Measurements from ENCODE around the gene YTHDC2.

YTHDC2 gene

GRCh38 chr5:113513384-113514288 lies at the start of gene YTHDC2:
YTHDC2 (plus strand) TSS chr5:113513694; CDS start chr5:113513896, 202 bp downstream.
- Histone ChIP-seq H4K20me1 (ENCODE audit: insufficient read depth, low read length) (no peaks in the 10 kb centered on the region), H3K4me3 (ENCODE audit: low read length) (peak within 1 kb of the TSS; percentile 100), H3K4me2 (ENCODE audit: low read length) (peak within 1 kb of the TSS; percentile 98), H2AFZ (ENCODE audit: low read depth, low read length) (peak within 1 kb of the TSS; percentile 92), H3K79me2 (ENCODE audit: low read length) (peaks cover 39% of the 10 kb centered on the region), H3K9me3 (ENCODE audit: insufficient read depth, low read length) (no peaks in the 10 kb centered on the region), H3K4me1 (ENCODE audit: low read length) (peaks cover 4% of the 10 kb centered on the region; the same call in 1 of the 2 replicates), H3K36me3 (replicated peaks; ENCODE audit: low read depth, low read length) (peaks cover 13% of the 10 kb centered on the region), H3K27ac (ENCODE audit: low read length) (peak within 1 kb of the TSS; percentile 50), H3K9ac (ENCODE audit: low read length) (peak within 1 kb of the TSS; percentile 94), H3K27me3 (ENCODE audit: low read depth, low read length) (no peaks in the 10 kb centered on the region; the same call in 1 of the 2 replicates)
- TF ChIP-seq EZH2phosphoT487 (IDR thresholded peaks at IDR 0.05; ENCODE audit: low read depth), result no peak
- TF ChIP-seq CTCF (IDR thresholded peaks at IDR 0.05; ENCODE audit: low read depth, low read length), result peak; percentile 18

- Histone ChIP-seq H3K9ac (ENCODE audit: low read length) (no peak overlapping the region), H3K27ac (ENCODE audit: low read length) (no peak overlapping the region), H3K79me2 (ENCODE audit: low read length) (no peaks in the 10 kb centered on the region), H3K9me3 (ENCODE audit: insufficient read depth, low read length) (no peaks in the 10 kb centered on the region), H3K4me1 (ENCODE audit: low read length) (no peaks in the 10 kb centered on the region), H4K20me1 (ENCODE audit: insufficient read depth, low read length) (no peaks in the 10 kb centered on the region), H3K27me3 (ENCODE audit: low read depth, low read length) (no peaks in the 10 kb centered on the region), H2AFZ (ENCODE audit: low read depth, low read length) (no peak overlapping the region), H3K4me2 (ENCODE audit: low read length) (no peak overlapping the region), H3K4me3 (ENCODE audit: low read length) (no peak overlapping the region), H3K36me3 (replicated peaks; ENCODE audit: low read depth, low read length) (no peaks in the 10 kb centered on the region)
- TF ChIP-seq EZH2phosphoT487 (IDR thresholded peaks at IDR 0.05; ENCODE audit: low read depth) (no peak), CTCF (IDR thresholded peaks at IDR 0.05; ENCODE audit: low read depth, low read length) (no peak)
Observed at GRCh38 chr5:113474100-113474728, 39.3 kb upstream of the YTHDC2 start.

- no peak for TF ChIP-seq EZH2phosphoT487 (IDR thresholded peaks at IDR 0.05; ENCODE audit: low read depth)
- no peak for TF ChIP-seq CTCF (IDR thresholded peaks at IDR 0.05; ENCODE audit: low read depth, low read length)
Observed at GRCh38 chr5:113478691-113479090, 34.8 kb upstream of the YTHDC2 start.

GRCh38 chr5:113480243-113480642 lies 33.3 kb upstream of the YTHDC2 start:
- no peak overlapping the region for H2AFZ ChIP-seq (ENCODE audit: low read depth, low read length)

More at GRCh38 chr5:113478691-113479090, 34.8 kb upstream of the YTHDC2 start:
- Histone ChIP-seq H3K4me2 (ENCODE audit: low read length) (no peak overlapping the region), H3K27me3 (ENCODE audit: low read depth, low read length) (no peaks in the 10 kb centered on the region), H2AFZ (ENCODE audit: low read depth, low read length) (no peak overlapping the region), H3K4me3 (ENCODE audit: low read length) (no peak overlapping the region), H3K79me2 (ENCODE audit: low read length) (no peaks in the 10 kb centered on the region), H3K9me3 (ENCODE audit: insufficient read depth, low read length) (no peaks in the 10 kb centered on the region), H3K9ac (ENCODE audit: low read length) (no peak overlapping the region), H3K27ac (ENCODE audit: low read length) (no peak overlapping the region), H4K20me1 (ENCODE audit: insufficient read depth, low read length) (no peaks in the 10 kb centered on the region), H3K36me3 (replicated peaks; ENCODE audit: low read depth, low read length) (no peaks in the 10 kb centered on the region), H3K4me1 (ENCODE audit: low read length) (no peaks in the 10 kb centered on the region)

More at GRCh38 chr5:113480243-113480642, 33.3 kb upstream of the YTHDC2 start:
- no peaks in the 10 kb centered on the region for H3K9me3 ChIP-seq (ENCODE audit: insufficient read depth, low read length)
- no peak overlapping the region for H3K4me3 ChIP-seq (ENCODE audit: low read length)
- H3K27ac ChIP-seq (ENCODE audit: low read length), result no peak overlapping the region
- no peak overlapping the region for H3K4me2 ChIP-seq (ENCODE audit: low read length)
- H3K36me3 ChIP-seq (replicated peaks; ENCODE audit: low read depth, low read length), result no peaks in the 10 kb centered on the region
- no peaks in the 10 kb centered on the region for H3K79me2 ChIP-seq (ENCODE audit: low read length)
- H4K20me1 ChIP-seq (ENCODE audit: insufficient read depth, low read length), result no peaks in the 10 kb centered on the region
- no peaks in the 10 kb centered on the region for H3K27me3 ChIP-seq (ENCODE audit: low read depth, low read length)
- no peak overlapping the region for H3K9ac ChIP-seq (ENCODE audit: low read length)
- TF ChIP-seq EZH2phosphoT487 (IDR thresholded peaks at IDR 0.05; ENCODE audit: low read depth), result no peak
- TF ChIP-seq CTCF (IDR thresholded peaks at IDR 0.05; ENCODE audit: low read depth, low read length), result no peak
- no peaks in the 10 kb centered on the region for H3K4me1 ChIP-seq (ENCODE audit: low read length)
